IMR-90 (cell line): Measurements from ENCODE around the gene OSMR. TPM values are rescaled to one million over a fixed set of nuclear protein-coding genes. Genes with fewer than 3 reads are reported as not detected.

Experiments used
- ATAC-seq: fragments of 200-7000 bp; cut with Tn5 transposase; 2 replicates; pipeline ENCODE4 v1.9.1; 2020; ENCODE audit warnings: low read depth, mild to moderate bottlenecking, moderate library complexity
- BruUV-seq: library from RNA; stranded (reverse); fragments of 400-500 nt; replicated peaks from 2 replicates; lab custom pipeline; 2021; lab: Mats Ljungman, UMichigan
- CTCF ChIA-PET: fragments of 300-600 bp; formaldehyde crosslinking; extraction: SDS; loops from one replicate; lab custom pipeline; 2021; ENCODE audit warnings: antibody characterized with exemption; lab: Yijun Ruan, JAX
- POLR2A ChIA-PET: fragments of 300-600 bp; sonication (Branson Sonifier 250); formaldehyde crosslinking; loops from one replicate; lab custom pipeline; 2022; ENCODE audit warnings: antibody characterized with exemption; ENCODE audit not compliant: unreplicated experiment; lab: Charles Lee
- DNase-seq: peaks from one replicate; pipeline ENCODE4 v3.0.0; 2013
- H2AFZ ChIP-seq: replicated peaks from 2 replicates; pipeline ENCODE3; 2013; ENCODE audit warnings: low read length, mild to moderate bottlenecking; ENCODE audit not compliant: poor library complexity
- H2AK5ac ChIP-seq: 2 replicates; pipeline ENCODE4 v1.6.1; 2013; ENCODE audit warnings: low read depth, low read length, inconsistent platforms
- H2AK9ac ChIP-seq: replicated peaks from 2 replicates; pipeline ENCODE3; 2013; ENCODE audit warnings: mild to moderate bottlenecking, low read depth, low read length, moderate library complexity; ENCODE audit not compliant: poor library complexity
- H2BK120ac ChIP-seq: 2 replicates; pipeline ENCODE4 v1.6.1; 2013; ENCODE audit warnings: low read depth, low read length, inconsistent platforms
- H2BK15ac ChIP-seq: 3 replicates; pipeline ENCODE4 v1.6.1; 2013; ENCODE audit warnings: low read depth, low read length, inconsistent platforms
- H2BK20ac ChIP-seq: 2 replicates; pipeline ENCODE4 v1.6.1; 2013; ENCODE audit warnings: low read depth, mild to moderate bottlenecking, inconsistent platforms, low read length, moderate library complexity
- H2BK5ac ChIP-seq: 2 replicates; pipeline ENCODE4 v1.6.1; 2013; ENCODE audit warnings: mild to moderate bottlenecking, low read depth, low read length, inconsistent platforms; ENCODE audit not compliant: poor library complexity, severe bottlenecking
- H3K14ac ChIP-seq: replicated peaks from 2 replicates; pipeline ENCODE4 v1.6.1; 2013; ENCODE audit warnings: low read depth, low read length, inconsistent platforms
- H3K18ac ChIP-seq: 2 replicates; pipeline ENCODE4 v1.6.1; 2013; ENCODE audit warnings: low read depth, low read length, control low read depth
- H3K23ac ChIP-seq: 2 replicates; pipeline ENCODE4 v1.6.1; 2013; ENCODE audit warnings: low read depth, low read length, inconsistent platforms
- H3K27ac ChIP-seq: 2 replicates; pipeline ENCODE4 v1.5.1; 2013; ENCODE audit warnings: mild to moderate bottlenecking, control low read depth, low read length; ENCODE audit not compliant: insufficient read depth
- H3K27me3 ChIP-seq: 2 replicates; pipeline ENCODE4 v1.6.1; 2013; ENCODE audit warnings: low read length; ENCODE audit not compliant: control insufficient read depth, insufficient read depth
- H3K36me3 ChIP-seq: 2 replicates; pipeline ENCODE4 v1.6.1; 2013; ENCODE audit warnings: low read length, mixed read lengths; ENCODE audit not compliant: control insufficient read depth, insufficient read depth
- H3K4ac ChIP-seq: 2 replicates; pipeline ENCODE4 v1.6.1; 2013; ENCODE audit warnings: low read depth, low read length, inconsistent platforms
- H3K4me1 ChIP-seq: 2 replicates; pipeline ENCODE4 v1.6.1; 2013; ENCODE audit warnings: low read length, mixed read lengths; ENCODE audit not compliant: control insufficient read depth, insufficient read depth
- H3K4me2 ChIP-seq: 2 replicates; pipeline ENCODE4 v1.6.1; 2013; ENCODE audit warnings: low read depth, mild to moderate bottlenecking, control low read depth, low read length, moderate library complexity
- H3K4me3 ChIP-seq: 2 replicates; pipeline ENCODE4 v1.5.1; 2013; ENCODE audit warnings: low read depth, mild to moderate bottlenecking, control low read depth, low read length, moderate library complexity; ENCODE audit not compliant: insufficient read depth
- H3K56ac ChIP-seq: 2 replicates; pipeline ENCODE4 v1.6.1; 2013; ENCODE audit warnings: low read length, inconsistent platforms; ENCODE audit not compliant: insufficient read depth; ENCODE audit errors: extremely low read depth
- H3K79me1 ChIP-seq, 2 experiments: 2 replicates each; pipeline ENCODE4 v1.6.1; 2013; ENCODE audit warnings: low read length in 2 of 2, inconsistent platforms in 1 of 2, low read depth in 1 of 2
- H3K9ac ChIP-seq: 2 replicates; pipeline ENCODE4 v1.6.1; 2013; ENCODE audit warnings: low read depth, low read length, control low read depth
- H3K9me1 ChIP-seq: 2 replicates; pipeline ENCODE4 v1.6.1; 2013; ENCODE audit warnings: low read length, inconsistent platforms; ENCODE audit not compliant: insufficient read depth
- H3K9me3 ChIP-seq: 2 replicates; pipeline ENCODE4 v1.6.1; 2013; ENCODE audit warnings: low read length; ENCODE audit not compliant: control insufficient read depth, insufficient read depth
- H4K20me1 ChIP-seq: 2 replicates; pipeline ENCODE4 v1.6.1; 2013; ENCODE audit warnings: low read length, inconsistent platforms; ENCODE audit not compliant: insufficient read depth
- H4K5ac ChIP-seq: 2 replicates; pipeline ENCODE4 v1.6.1; 2013; ENCODE audit warnings: mild to moderate bottlenecking, low read depth, low read length, control low read depth
- H4K8ac ChIP-seq, 2 experiments: 2 replicates each; pipeline ENCODE4 v1.6.1; 2013; ENCODE audit warnings: low read depth in 2 of 2, low read length in 2 of 2, control low read depth in 1 of 2, inconsistent platforms in 1 of 2
- H4K91ac ChIP-seq: 2 replicates; pipeline ENCODE4 v1.6.1; 2013; ENCODE audit warnings: low read depth, low read length, inconsistent platforms; ENCODE audit not compliant: insufficient read depth
- CEBPB ChIP-seq: IDR thresholded peaks from 2 replicates; pipeline ENCODE4 v1.6.1; 2012; ENCODE audit warnings: low read depth, low read length, improper control_type of control experiment
- CHD1 ChIP-seq: IDR thresholded peaks from 2 replicates; pipeline ENCODE4 v1.6.1; 2012; ENCODE audit warnings: low read depth, low read length, improper control_type of control experiment
- CTCF ChIP-seq: conservative IDR thresholded peaks from 2 replicates; pipeline ENCODE4 v1.5.1; 2012; ENCODE audit warnings: mild to moderate bottlenecking, low read depth, low read length, improper control_type of control experiment
- ELK1 ChIP-seq: fragments of 150-350 bp; IDR thresholded peaks from 2 replicates; pipeline ENCODE4 v1.6.1; 2016; ENCODE audit warnings: low read depth, mild to moderate bottlenecking, low read length, moderate library complexity, borderline replicate concordance
- FOS ChIP-seq: fragments of 150-350 bp; IDR thresholded peaks from 2 replicates; pipeline ENCODE4 v1.6.1; 2016; ENCODE audit warnings: low read depth, low read length
- MAFK ChIP-seq: IDR thresholded peaks from 2 replicates; pipeline ENCODE4 v1.6.1; 2012; ENCODE audit warnings: low read depth, low read length, improper control_type of control experiment
- MAZ ChIP-seq: IDR thresholded peaks from 2 replicates; pipeline ENCODE4 v1.6.1; 2012; ENCODE audit warnings: low read depth, mild to moderate bottlenecking, low read length, improper control_type of control experiment, moderate library complexity, borderline replicate concordance
- NFE2L2 ChIP-seq: fragments of 150-350 bp; IDR thresholded peaks from 2 replicates; pipeline ENCODE4 v1.6.1; 2016; ENCODE audit warnings: low read depth, mild to moderate bottlenecking, low read length
- POLR2A ChIP-seq: IDR thresholded peaks from 2 replicates; pipeline ENCODE4 v1.6.1; 2012; ENCODE audit warnings: mild to moderate bottlenecking, low read depth, low read length
- RAD21 ChIP-seq: IDR thresholded peaks from 2 replicates; pipeline ENCODE4 v1.6.1; 2012; ENCODE audit warnings: low read length, improper control_type of control experiment
- RCOR1 ChIP-seq: IDR thresholded peaks from 2 replicates; pipeline ENCODE4 v1.6.1; 2012; ENCODE audit warnings: mild to moderate bottlenecking, low read length, improper control_type of control experiment; ENCODE audit not compliant: insufficient replicate concordance
- RFX5 ChIP-seq: IDR thresholded peaks from 2 replicates; pipeline ENCODE4 v1.8.0; 2012; ENCODE audit warnings: low read depth, mild to moderate bottlenecking, low read length, moderate library complexity
- SMC3 ChIP-seq: fragments of 150-350 bp; IDR thresholded peaks from 2 replicates; pipeline ENCODE4 v1.6.1; 2016; ENCODE audit warnings: low read depth, mild to moderate bottlenecking, antibody characterized with exemption, low read length, moderate library complexity
- USF2 ChIP-seq: fragments of 150-350 bp; IDR thresholded peaks from 2 replicates; pipeline ENCODE4 v1.6.1; 2017; ENCODE audit warnings: mild to moderate bottlenecking, antibody characterized with exemption, low read length, low read depth
- WGBS, 2 experiments: methylation state at CpG; one replicate each; pipeline versions ENCODE4 v1.1.5 to v1.1.7; 2013; ENCODE audit warnings: missing lambda C conversion rate in 2 of 2; ENCODE audit not compliant: insufficient read length in 1 of 2; ENCODE audit errors: extremely low coverage in 2 of 2; 5-methylcytosine and 5-hydroxymethylcytosine counted together
- dilution Hi-C: fragments of 300-500 bp; cut with HindIII; formaldehyde crosslinking; loops from one replicate; pipeline ENCODE4 v1.14.3; 2018; ENCODE audit warnings: low sequenced_read_pairs; ENCODE audit not compliant: unreplicated experiment
- in situ Hi-C: fragments of 300-500 bp; cut with MboI; formaldehyde crosslinking; loops from 3 replicates; pipeline ENCODE4 v1.14.3; 2019; ENCODE audit warnings: low sequenced_read_pairs, inconsistent platforms, mixed read lengths
- intact Hi-C: fragments of 100-400 bp; cut with micrococcal nuclease; formaldehyde crosslinking; loops from 2 replicates; pipeline ENCODE4 v1.10.0; 2022
- polyA plus RNA-seq, 3 experiments: library from polyadenylated mRNA; depleted of rRNA; stranded (reverse); fragments of >200 nt; gene quantifications; 2 replicates each; pipeline ENCODE4 v1.2.3, GENCODE V29; 2012; ENCODE audit warnings: low replicate concordance in 1 of 3
- total RNA-seq: library from RNA; depleted of rRNA; stranded (reverse); fragments of >200 nt; gene quantifications from 2 replicates; pipeline ENCODE4 v1.2.3, GENCODE V29; 2012

Gene OSMR
- total and polyA plus RNA-seq, 2 of the 4 experiments (the other 2 are of a cell fraction): 41.6 to 48.7 TPM

- no peak overlapping the region for H3K56ac ChIP-seq
- H2BK5ac ChIP-seq: peak overlapping the region; percentile 61
- no peak overlapping the region for H3K4me3 ChIP-seq
- dilution Hi-C loops: no loop called here
- peak overlapping the region; percentile 22; the same call in 1 of the 2 replicates for H2BK20ac ChIP-seq
- in situ Hi-C loops: loop anchor here (5.0 kb wide), 1 partner anchor 370 kb away; no protein-coding TSS in a partner anchor
- peak overlapping the region; percentile 77 for H3K27ac ChIP-seq
- WGBS, 2 experiments: 0% methylated on average over 1 of the region's 4 CpGs; no CpG with 5 or more reads in 1 of the 2 experiments
- peak; percentile 83 for ATAC-seq
- H3K36me3 ChIP-seq: no peaks in the 10 kb centered on the region
- no peaks in the 10 kb centered on the region for H4K20me1 ChIP-seq
- H2AFZ ChIP-seq: peak overlapping the region; percentile 15
- intact Hi-C loops: loop anchor here (1.0 to 5.0 kb wide), 6 partner anchors 24 to 310 kb away; no protein-coding TSS in a partner anchor
- H2BK15ac ChIP-seq: no peak overlapping the region
- peak overlapping the region in 1 of 2 experiments; percentile 79; a peak in 2 of 4 replicates for H4K8ac ChIP-seq
- H2AK9ac ChIP-seq: peak overlapping the region; percentile 83
- no peak overlapping the region for H3K9ac ChIP-seq
- H4K5ac ChIP-seq: peak overlapping the region; percentile 34; the same call in 1 of the 2 replicates
- BruUV-seq: no TSS peak
- H3K9me1 ChIP-seq: no peaks in the 10 kb centered on the region; the same call in 1 of the 2 replicates
- no peaks in the 10 kb centered on the region for H3K79me1 ChIP-seq
- peak overlapping the region; percentile 81 for H4K91ac ChIP-seq
- DNase-seq: peak; percentile 98
- no peak overlapping the region for H3K23ac ChIP-seq
- H3K18ac ChIP-seq: peak overlapping the region; percentile 27; the same call in 1 of the 2 replicates
- H3K4me1 ChIP-seq: peaks cover 20% of the 10 kb centered on the region
- no peaks in the 10 kb centered on the region for H3K9me3 ChIP-seq
- H2BK120ac ChIP-seq: peak overlapping the region; percentile 53
- peak overlapping the region; percentile 56 for H2AK5ac ChIP-seq
- H3K14ac ChIP-seq: no peak overlapping the region
- H3K4ac ChIP-seq: peak overlapping the region; percentile 64; the same call in 1 of the 2 replicates
- H3K27me3 ChIP-seq: no peaks in the 10 kb centered on the region
- H3K4me2 ChIP-seq: no peak overlapping the region
- ChIA-PET POLR2A (interaction anchor here (0.7 kb wide), 2 partner anchors 42 to 365 kb away, joined by 3 read pairs; no protein-coding TSS in a partner anchor), CTCF (interaction anchor here (1.3 to 5.2 kb wide), 3 partner anchors 23 to 424 kb away, joined by 3 to 71 read pairs (median 7); no protein-coding TSS in a partner anchor)
- TF ChIP-seq CEBPB: peak; percentile 76; the same call in 1 of the 2 replicates
- no peak; the same call in 1 of the 2 replicates for TF ChIP-seq SMC3
- TF ChIP-seq ELK1: no peak
- no peak for TF ChIP-seq POLR2A
- no peak for TF ChIP-seq CHD1
- TF ChIP-seq CTCF: no peak
- TF ChIP-seq NFE2L2: peak; percentile 87
- peak; percentile 79 for TF ChIP-seq MAFK
- TF ChIP-seq RFX5: no peak
- no peak; the same call in 1 of the 2 replicates for TF ChIP-seq USF2
- peak; percentile 87 for TF ChIP-seq RCOR1
- TF ChIP-seq FOS: peak; percentile 89
- TF ChIP-seq RAD21: no peak
- peak; percentile 76 for TF ChIP-seq MAZ
Observed at GRCh38 chr5:38806775-38807258, 39.0 kb upstream of the OSMR start.
